A204.1 (cell line): Measurements from ENCODE around the gene SKIC3.

Experiments
- FAIRE-seq: peaks from 2 replicates; lab custom pipeline; 2012; peaks lifted over from hg19 to GRCh38; lab: Jason Lieb, UNC

Gene SKIC3

DNA sequence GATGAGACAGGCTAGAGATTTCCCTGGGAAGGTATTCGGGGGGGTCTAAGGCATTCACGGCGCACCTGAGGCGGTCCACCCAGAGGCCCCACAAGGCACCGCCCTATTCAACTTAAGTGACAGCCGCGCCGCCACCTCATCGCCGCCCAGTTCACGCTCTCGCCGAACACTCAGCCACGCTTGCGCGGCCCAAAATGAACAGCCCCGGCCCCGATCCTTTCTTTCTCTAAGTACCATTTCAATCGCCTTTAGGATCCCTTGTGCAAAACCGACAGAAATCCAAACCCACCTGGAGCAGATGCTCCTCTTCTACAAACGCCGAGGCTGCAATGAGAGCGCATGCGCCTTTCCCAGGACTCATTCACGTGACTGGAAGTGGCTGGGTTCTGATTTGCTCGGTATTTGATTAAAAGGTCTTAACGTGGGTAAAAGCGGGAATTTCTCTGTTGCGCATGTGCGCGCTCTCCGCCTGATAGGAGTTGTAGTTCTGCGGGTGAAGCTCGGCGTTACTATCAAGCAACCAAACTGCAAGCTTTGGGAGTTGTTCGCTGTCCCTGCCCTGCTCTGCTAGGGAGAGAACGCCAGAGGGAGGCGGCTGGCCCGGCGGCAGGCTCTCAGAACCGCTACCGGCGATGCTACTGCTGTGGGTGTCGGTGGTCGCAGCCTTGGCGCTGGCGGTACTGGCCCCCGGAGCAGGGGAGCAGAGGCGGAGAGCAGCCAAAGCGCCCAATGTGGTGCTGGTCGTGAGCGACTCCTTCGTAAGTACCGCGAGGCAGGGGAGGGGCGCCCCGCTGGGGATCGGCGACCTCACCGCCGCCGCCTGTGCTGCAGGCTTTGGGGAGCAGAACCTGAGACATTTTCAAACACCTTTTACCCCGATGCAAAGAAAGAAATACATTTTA lies at the start of gene SKIC3, which contains the start of gene ARSK:
Gene SKIC3, minus strand, starts transcription at position 331 of the 902 bp plus-strand sequence. CDS start 7,827 bp downstream, outside the sequence.
Gene ARSK, plus strand, starts transcription at position 455 of the 902 bp plus-strand sequence. Its CDS starts 178 bp downstream, at position 633.
- FAIRE-seq = peak; percentile 95

DNA sequence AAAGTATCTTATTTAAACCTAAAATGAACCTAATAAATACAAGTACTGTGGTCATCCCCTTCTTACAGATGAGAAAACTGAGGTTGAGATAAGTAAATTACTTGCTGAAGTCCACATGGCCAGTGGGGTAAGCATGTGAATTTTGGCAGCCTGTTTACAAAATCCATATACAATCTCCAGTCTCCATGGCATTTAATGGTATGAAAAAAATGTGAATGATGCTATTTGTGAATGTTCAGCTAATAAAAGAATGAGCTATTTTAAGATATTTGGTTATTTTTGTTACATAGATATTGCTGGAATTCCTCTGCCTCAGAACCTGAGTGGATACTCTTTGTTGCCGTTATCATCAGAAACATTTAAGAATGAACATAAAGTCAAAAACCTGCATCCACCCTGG lies 45.8 kb upstream of the SKIC3 start:
- no peak for FAIRE-seq

GRCh38 chr5:95599252-95599651 lies 44.5 kb upstream of the SKIC3 start:
- no peak for FAIRE-seq

DNA sequence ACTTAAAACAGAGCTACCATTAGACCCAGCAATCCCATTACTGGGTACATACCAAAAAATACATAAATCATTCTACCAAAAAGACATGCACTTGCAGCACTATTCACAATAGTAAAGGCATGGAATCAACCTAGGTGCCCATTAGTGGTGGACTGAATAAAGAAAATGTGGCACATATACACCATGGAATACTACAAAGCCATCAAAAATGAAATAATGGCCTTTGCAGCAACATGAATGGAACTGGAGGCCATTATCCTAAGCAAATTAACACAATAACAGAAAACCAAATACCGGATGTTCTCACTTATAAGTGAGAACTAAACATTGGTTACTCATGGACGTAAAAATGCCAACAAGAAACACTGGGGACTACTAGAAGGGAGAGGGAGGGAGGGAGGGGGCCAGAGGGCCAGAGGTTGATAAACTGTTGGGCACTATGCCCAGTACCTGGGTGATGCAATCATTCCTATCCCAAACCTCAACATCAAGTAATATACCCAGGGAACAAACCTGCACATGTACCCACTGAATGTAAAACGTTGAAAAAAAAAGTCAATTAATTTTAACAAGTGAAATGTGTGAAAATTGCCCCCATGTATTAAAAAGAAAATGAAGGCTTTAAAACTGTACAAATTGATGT lies 40.6 kb upstream of the SKIC3 start:
- FAIRE-seq = no peak

DNA sequence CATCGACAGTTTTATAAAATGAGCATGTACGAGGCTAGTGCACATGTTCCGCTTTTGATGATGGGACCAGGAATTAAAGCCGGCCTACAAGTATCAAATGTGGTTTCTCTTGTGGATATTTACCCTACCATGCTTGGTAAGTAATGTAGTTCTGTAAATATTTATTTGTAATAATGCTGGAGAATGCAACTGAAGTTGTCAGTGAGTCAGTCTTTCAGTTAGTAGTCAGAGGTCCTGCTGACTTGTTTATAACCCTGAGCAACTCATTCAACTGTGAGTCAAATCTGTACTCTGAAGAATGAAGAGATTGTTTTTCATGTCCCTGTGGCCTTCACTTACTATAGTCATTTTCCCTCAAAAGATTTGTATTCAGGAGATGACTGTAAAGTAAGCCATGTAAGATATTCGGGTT lies 36.7 kb upstream of the SKIC3 start:
- FAIRE-seq = no peak

- no peak for FAIRE-seq
Measured at GRCh38 chr5:95590880-95591279, 36.1 kb upstream of the SKIC3 start.

- FAIRE-seq = no peak
Measured at GRCh38 chr5:95583992-95584391, 29.2 kb upstream of the SKIC3 start.

DNA sequence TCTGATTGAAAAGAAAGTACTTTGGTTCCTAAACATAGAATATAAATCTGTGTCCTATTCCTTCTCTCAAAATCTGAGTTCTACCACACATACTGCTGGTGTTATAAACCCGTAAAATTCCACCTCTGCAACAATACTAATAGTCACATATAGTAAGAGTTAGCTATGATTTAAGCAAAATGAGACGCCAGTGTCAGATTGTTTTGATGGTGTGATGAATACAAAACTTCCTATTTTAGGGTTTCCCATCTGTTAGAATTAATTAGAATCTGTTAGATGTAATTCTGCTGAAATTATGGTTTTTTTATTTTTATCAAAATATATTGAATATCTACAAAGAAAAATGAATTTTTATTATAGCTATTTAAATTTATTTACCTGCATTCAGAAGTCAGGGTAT lies 26.8 kb upstream of the SKIC3 start:
- peak; percentile 11 for FAIRE-seq

DNA sequence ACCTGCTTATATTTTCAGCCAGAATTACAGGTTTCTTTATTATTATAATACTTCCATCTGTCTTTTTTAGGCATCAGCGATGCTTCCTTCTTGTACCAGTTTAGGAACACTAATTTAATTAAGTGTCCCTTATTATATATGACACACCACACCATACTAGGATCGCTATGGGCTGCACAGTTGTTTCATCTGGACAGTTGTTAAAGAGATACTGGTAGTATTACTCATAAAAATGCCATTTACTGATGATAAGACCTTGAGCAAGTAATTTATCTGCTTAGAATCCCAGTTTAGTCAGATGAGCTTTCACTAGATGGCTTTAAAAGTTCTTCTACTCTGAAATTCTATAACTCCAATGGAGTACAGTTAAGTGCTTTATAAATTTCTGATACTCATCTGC lies 17.2 kb upstream of the SKIC3 start:
- no peak for FAIRE-seq

DNA sequence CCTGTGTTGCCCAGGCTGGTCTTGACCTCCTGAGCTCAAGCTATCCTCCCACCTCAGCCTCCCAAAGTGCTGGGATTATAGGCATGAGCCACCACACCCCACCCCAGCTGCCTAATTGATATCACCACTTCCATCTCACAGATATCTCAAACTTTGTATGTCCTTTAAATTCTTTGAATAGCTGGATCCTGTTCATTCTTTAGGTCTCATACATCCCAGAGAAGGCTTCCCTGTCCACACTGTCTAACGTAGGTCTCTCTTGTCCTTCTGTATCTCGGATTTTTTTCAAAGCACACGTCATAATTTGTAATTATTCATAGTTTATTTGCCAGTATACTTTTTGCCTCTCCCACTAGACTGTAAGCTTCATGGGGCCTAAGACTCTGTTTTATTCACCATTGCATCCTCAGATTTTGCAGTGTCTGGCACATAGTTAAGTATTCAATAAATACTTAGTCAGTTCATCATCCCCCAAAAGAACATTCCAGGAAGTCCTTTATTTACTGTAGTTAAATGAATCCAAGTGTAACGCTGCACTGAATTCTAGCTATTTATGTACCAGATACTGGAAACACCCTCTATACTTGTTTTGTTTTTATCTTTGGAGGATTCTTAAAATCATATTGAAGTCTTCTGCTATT lies 10.6 kb upstream of the SKIC3 start:
- FAIRE-seq = no peak

- no peak for FAIRE-seq
Measured at GRCh38 chr5:95564450-95564849, 9.7 kb upstream of the SKIC3 start.

DNA sequence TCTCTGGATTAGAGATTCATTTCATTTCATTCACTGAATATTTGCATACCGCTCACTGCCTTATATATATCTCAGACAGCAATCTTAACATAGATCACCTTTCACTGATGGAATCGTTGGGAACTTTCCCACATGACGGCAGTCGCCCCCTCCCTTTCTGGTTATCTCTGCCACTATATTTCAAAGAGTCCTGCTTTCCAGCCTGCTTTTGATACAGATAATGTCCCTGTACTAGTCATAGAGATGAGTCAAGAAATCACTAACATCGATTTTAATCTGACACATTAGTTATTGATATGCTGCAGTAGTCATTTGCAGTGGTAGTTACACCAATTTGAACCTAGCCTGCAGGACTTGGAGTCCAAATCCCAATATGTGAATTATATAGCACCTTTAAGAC lies 8.6 kb upstream of the SKIC3 start:
- no peak for FAIRE-seq

DNA sequence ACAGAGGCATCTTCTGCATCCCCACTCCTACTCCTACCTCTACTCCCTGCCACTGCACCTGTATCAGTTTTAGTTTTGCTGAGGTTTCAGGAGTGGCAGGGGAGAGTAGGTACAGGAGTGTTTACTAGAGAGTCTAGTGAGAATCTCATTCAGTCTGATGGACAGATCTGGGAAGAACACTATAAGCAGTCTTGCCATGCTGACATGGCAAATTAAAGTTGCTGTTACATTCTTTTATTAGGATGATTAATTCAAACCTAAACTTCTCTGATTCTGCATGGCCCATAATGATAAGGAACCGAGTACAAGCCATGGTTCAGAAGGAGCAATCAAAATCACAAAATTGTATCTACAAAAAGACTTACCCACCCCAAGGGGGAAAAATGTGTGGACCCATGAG lies 7.5 kb upstream of the SKIC3 start:
- no peak for FAIRE-seq

DNA sequence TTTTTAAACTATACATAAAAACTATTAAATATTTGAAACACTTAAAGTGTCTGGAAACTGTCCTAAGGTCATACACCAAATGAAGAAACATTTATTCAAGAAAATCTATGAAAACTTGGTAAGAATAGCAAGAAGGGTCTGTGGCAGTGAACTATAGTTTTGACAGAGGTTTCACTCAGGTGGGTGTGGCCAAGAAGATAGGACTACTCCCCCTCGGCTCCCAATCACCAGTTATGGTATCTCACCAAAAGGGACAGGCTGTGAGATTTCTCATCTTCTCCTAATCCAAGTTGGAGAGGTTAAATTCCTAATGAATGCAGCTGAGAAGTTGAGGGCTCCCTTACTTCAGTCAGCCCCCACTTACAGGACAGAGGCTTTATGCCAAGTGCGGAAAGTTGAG lies 3.1 kb upstream of the SKIC3 start:
- FAIRE-seq = no peak

DNA sequence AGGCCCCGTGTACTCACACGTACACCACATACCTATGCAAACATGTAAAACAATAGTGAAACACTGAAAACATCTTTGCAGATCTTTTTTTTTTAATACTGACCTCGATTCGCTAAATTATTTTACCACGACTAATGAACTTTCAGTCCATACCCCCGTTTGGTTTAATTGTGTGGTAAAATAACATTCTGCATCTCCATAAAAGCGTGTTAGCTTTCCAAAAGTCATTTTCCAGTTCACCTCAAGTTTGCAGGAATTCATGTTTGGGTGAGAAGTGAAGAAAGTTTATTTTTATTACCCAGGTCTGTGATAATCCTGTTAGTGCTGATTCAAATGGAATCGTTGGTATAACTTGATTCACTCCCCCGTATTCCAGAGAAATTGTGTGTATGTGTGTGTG lies 776 bp upstream of the SKIC3 start:
- no peak for FAIRE-seq

- FAIRE-seq = no peak
Measured at GRCh38 chr5:95554331-95554646, 488 bp downstream of the SKIC3 start.

GRCh38 chr5:95549030-95549429 lies 5.7 kb downstream of the SKIC3 start:
- no peak for FAIRE-seq

DNA sequence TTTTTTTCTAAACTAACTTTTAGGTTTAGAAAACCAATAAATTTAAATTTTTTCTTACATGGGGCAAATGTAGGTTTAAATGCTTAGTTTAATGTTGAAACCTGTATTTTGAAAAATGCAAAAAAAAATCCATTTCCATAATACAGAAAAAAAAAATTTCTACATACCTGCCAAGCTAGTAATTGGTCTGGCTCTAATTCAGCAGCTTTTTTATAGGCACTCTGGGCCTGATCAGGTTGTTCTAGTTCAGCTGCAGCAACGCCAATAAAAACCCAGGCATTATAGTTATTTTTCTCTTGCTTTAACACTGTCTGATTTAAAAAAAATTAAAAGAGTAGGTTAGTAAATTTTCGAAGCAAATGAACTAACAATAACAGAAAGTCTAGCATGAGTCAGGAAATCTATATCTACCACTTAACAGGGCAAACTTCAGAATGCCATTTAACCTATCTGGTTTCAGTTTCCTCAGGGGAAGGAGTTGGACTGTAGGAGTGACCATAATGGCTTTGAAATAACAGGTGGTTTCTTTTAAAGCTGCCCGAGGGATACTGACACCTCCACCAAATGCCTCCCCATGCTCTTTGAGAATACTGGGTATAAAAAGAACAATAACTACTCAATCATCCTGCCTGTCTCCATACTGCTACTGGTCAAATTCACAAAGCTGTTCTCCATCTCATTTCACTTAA lies 11.6 kb downstream of the SKIC3 start:
- FAIRE-seq = no peak

- FAIRE-seq = no peak
Measured at GRCh38 chr5:95537501-95537900, 17.3 kb downstream of the SKIC3 start.

GRCh38 chr5:95533761-95534160 lies 21.0 kb downstream of the SKIC3 start:
- FAIRE-seq = no peak

DNA sequence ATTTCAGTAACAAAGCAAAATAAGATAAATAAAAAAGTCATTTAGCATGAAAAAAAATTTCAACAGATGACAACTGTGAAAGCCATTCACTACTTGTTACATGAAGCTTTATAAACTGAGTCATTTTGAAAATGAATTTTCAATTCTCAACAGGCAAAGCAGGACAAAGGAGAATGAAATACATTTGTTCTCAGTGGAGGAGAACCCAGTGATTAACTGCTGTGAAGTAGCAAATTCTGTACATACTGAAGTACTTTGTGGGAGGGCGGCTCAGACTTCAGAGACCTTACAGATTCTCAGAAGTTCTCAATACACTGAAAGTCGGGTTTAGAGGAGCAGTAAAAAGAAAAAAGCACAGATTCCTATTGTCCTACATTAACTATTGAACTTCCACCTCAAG lies 21.7 kb downstream of the SKIC3 start:
- FAIRE-seq = no peak

GRCh38 chr5:95532415-95532814 lies 22.4 kb downstream of the SKIC3 start:
- no peak for FAIRE-seq

GRCh38 chr5:95531491-95531890 lies 23.3 kb downstream of the SKIC3 start:
- FAIRE-seq = no peak
